Neural progenitor cell (in vitro differentiated cells): ENCODE data around the gene FKBP14. TPM values are rescaled to one million over a fixed set of nuclear protein-coding genes. Genes with fewer than 3 reads are reported as not detected.

Source experiments
- DNase-seq: peaks from one replicate; pipeline ENCODE4 v3.0.0-alpha.2; 2016; ENCODE audit warnings: low spot score
- H2AFZ ChIP-seq: fragments of 200-600 bp; sonication (generic); replicated peaks from 2 replicates; pipeline ENCODE4 v1.6.1; 2016; ENCODE audit warnings: antibody characterized with exemption
- H3F3A ChIP-seq: fragments of 200-600 bp; sonication (generic); 2 replicates; pipeline ENCODE4 v1.6.1; 2016; ENCODE audit warnings: antibody characterized with exemption, low read depth
- H3K27ac ChIP-seq: fragments of 200-600 bp; sonication (generic); 2 replicates; pipeline ENCODE4 v1.5.1; 2016; ENCODE audit warnings: mild to moderate bottlenecking
- H3K27me3 ChIP-seq: fragments of 200-600 bp; sonication (generic); 2 replicates; pipeline ENCODE4 v1.6.1; 2016; ENCODE audit warnings: mild to moderate bottlenecking, moderate library complexity
- H3K36me3 ChIP-seq: fragments of 200-600 bp; sonication (generic); 2 replicates; pipeline ENCODE4 v1.5.1; 2016
- H3K4me1 ChIP-seq: fragments of 200-600 bp; sonication (generic); 2 replicates; pipeline ENCODE4 v1.6.1; 2016; ENCODE audit warnings: mixed run types
- H3K4me2 ChIP-seq: fragments of 200-600 bp; sonication (generic); 2 replicates; pipeline ENCODE4 v1.6.1; 2016
- H3K4me3 ChIP-seq: fragments of 200-600 bp; sonication (generic); 2 replicates; pipeline ENCODE4 v1.5.1; 2016
- H3K79me2 ChIP-seq: fragments of 200-600 bp; sonication (generic); 2 replicates; pipeline ENCODE4 v1.6.1; 2016; ENCODE audit warnings: low read depth
- H3K9ac ChIP-seq: fragments of 200-600 bp; sonication (generic); 2 replicates; pipeline ENCODE4 v1.6.1; 2016
- H3K9me3 ChIP-seq: fragments of 200-600 bp; sonication (generic); 2 replicates; pipeline ENCODE4 v1.5.1; 2016; ENCODE audit warnings: low read depth
- H4K20me1 ChIP-seq: fragments of 200-600 bp; sonication (generic); 2 replicates; pipeline ENCODE4 v1.6.1; 2016; ENCODE audit warnings: low read depth
- H3K27ac Mint-ChIP-seq: 3 replicates; pipeline ENCODE4 v1.8.0; 2021; ENCODE audit warnings: mixed read lengths
- H3K27me3 Mint-ChIP-seq: 2 replicates; pipeline ENCODE4 v1.8.0; 2022; ENCODE audit warnings: low read depth, mild to moderate bottlenecking, inconsistent platforms, moderate library complexity, mixed read lengths; ENCODE audit not compliant: insufficient read depth
- H3K36me3 Mint-ChIP-seq: 3 replicates; pipeline ENCODE4 v1.8.0; 2021; ENCODE audit warnings: mixed read lengths
- H3K4me1 Mint-ChIP-seq: 3 replicates; pipeline ENCODE4 v1.8.0; 2021; ENCODE audit warnings: mixed read lengths
- H3K4me3 Mint-ChIP-seq: 3 replicates; pipeline ENCODE4 v1.8.0; 2021; ENCODE audit warnings: mild to moderate bottlenecking, moderate library complexity, mixed read lengths
- H3K9me3 Mint-ChIP-seq: 3 replicates; pipeline ENCODE4 v1.8.0; 2020; ENCODE audit warnings: mixed read lengths
- EZH2 ChIP-seq: fragments of 200-600 bp; sonication (generic); IDR thresholded peaks from 2 replicates; pipeline ENCODE4 v1.6.1; 2017; ENCODE audit warnings: antibody characterized with exemption, mild to moderate bottlenecking, moderate library complexity
- EZH2phosphoT487 ChIP-seq: fragments of 200-600 bp; sonication (generic); IDR thresholded peaks from 2 replicates; pipeline ENCODE4 v1.6.1; 2017; ENCODE audit warnings: antibody characterized with exemption
- total RNA-seq: library from RNA; depleted of rRNA; stranded (reverse); fragments of >200 nt; gene quantifications from 2 replicates; pipeline ENCODE4 v1.2.3, GENCODE V29; 2015; ENCODE audit warnings: low replicate concordance
- TF ChIP-seq, protein P1 (sequence below): fragments of 200-600 bp; sonication (generic); IDR thresholded peaks from 2 replicates; pipeline ENCODE4 v1.5.1; 2017; ENCODE audit warnings: antibody characterized with exemption, mild to moderate bottlenecking

FKBP14 gene
- total RNA-seq, 1 donor from 2014 or later = 4.5 TPM

DNA sequence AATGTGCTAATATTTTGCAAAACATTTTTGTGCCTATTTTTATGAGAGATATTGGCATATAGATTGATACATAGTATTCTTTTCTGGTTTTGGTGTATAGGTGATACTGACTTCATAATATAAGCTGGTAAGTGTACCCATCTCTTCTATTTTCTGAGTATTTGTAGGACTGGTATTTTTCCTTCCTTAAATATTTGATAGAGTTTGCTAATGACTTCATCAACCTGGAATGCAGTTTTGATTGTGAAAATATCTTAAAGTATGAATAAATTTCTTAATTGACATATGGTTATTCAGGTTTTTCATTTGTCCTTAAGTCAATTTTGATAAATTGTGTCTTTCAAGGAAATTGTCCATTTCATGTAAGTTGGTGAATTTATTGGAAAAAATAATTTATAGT lies 30.9 kb downstream of the FKBP14 start:
- H3K27ac ChIP-seq = no peak overlapping the region
- peaks cover 4% of the 10 kb centered on the region for H3K4me1 Mint-ChIP-seq
- H3K9me3 Mint-ChIP-seq = peaks cover 43% of the 10 kb centered on the region
- H3K4me3 Mint-ChIP-seq = no peak overlapping the region
- H3K79me2 ChIP-seq = no peaks in the 10 kb centered on the region
- no peak overlapping the region for H3K4me3 ChIP-seq
- no peak for DNase-seq
- H4K20me1 ChIP-seq = no peaks in the 10 kb centered on the region
- no peaks in the 10 kb centered on the region for H3K27me3 Mint-ChIP-seq
- no peak overlapping the region for H3K9ac ChIP-seq
- H3K36me3 Mint-ChIP-seq = peaks cover 11% of the 10 kb centered on the region
- H3K36me3 ChIP-seq = no peaks in the 10 kb centered on the region
- peaks cover 10% of the 10 kb centered on the region for H3K9me3 ChIP-seq
- H3K27me3 ChIP-seq = no peaks in the 10 kb centered on the region
- TF ChIP-seq EZH2 (no peak), EZH2phosphoT487 (no peak)
- TF ChIP-seq, protein P1, sequence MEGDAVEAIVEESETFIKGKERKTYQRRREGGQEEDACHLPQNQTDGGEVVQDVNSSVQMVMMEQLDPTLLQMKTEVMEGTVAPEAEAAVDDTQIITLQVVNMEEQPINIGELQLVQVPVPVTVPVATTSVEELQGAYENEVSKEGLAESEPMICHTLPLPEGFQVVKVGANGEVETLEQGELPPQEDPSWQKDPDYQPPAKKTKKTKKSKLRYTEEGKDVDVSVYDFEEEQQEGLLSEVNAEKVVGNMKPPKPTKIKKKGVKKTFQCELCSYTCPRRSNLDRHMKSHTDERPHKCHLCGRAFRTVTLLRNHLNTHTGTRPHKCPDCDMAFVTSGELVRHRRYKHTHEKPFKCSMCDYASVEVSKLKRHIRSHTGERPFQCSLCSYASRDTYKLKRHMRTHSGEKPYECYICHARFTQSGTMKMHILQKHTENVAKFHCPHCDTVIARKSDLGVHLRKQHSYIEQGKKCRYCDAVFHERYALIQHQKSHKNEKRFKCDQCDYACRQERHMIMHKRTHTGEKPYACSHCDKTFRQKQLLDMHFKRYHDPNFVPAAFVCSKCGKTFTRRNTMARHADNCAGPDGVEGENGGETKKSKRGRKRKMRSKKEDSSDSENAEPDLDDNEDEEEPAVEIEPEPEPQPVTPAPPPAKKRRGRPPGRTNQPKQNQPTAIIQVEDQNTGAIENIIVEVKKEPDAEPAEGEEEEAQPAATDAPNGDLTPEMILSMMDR = no peak
- no peaks in the 10 kb centered on the region for H3F3A ChIP-seq
- H3K27ac Mint-ChIP-seq = no peak overlapping the region
- H2AFZ ChIP-seq = no peak overlapping the region
- H3K4me1 ChIP-seq = no peaks in the 10 kb centered on the region
- H3K4me2 ChIP-seq = no peak overlapping the region

DNA sequence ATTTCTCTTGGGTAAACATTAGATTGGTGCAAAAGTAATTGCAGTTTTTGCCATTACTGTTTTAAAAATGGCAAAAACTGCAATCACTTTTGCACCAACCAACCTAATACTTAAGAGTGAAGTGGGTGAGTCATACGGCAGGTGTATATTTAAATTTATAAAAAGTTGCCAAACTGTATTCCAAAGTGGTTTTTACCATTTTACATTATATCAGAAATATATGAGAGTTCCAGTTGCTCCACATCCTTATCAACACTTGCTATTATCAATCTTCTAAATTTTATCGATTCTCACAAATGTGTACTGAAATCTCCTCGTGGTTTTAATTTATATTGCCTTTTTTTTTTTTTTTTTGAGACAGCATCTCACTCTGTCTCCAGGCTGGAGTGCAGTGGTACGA lies 33.4 kb downstream of the FKBP14 start:
- no peaks in the 10 kb centered on the region for H4K20me1 ChIP-seq
- DNase-seq = no peak
- Mint-ChIP-seq H3K27ac (no peak overlapping the region), H3K4me1 (peaks cover 11% of the 10 kb centered on the region), H3K9me3 (peaks cover 35% of the 10 kb centered on the region), H3K27me3 (no peaks in the 10 kb centered on the region), H3K36me3 (peaks cover 11% of the 10 kb centered on the region), H3K4me3 (no peak overlapping the region)
- peaks cover 10% of the 10 kb centered on the region for H3K9me3 ChIP-seq
- no peak overlapping the region for H3K9ac ChIP-seq
- no peaks in the 10 kb centered on the region for H3K27me3 ChIP-seq
- peaks cover 5% of the 10 kb centered on the region for H3F3A ChIP-seq
- H3K79me2 ChIP-seq = peaks cover 17% of the 10 kb centered on the region
- no peak overlapping the region for H3K4me3 ChIP-seq
- H3K36me3 ChIP-seq = no peaks in the 10 kb centered on the region
- H3K27ac ChIP-seq = no peak overlapping the region
- peaks cover 6% of the 10 kb centered on the region for H3K4me1 ChIP-seq
- no peak overlapping the region for H3K4me2 ChIP-seq
- H2AFZ ChIP-seq = no peak overlapping the region
- TF ChIP-seq EZH2 = no peak

DNA sequence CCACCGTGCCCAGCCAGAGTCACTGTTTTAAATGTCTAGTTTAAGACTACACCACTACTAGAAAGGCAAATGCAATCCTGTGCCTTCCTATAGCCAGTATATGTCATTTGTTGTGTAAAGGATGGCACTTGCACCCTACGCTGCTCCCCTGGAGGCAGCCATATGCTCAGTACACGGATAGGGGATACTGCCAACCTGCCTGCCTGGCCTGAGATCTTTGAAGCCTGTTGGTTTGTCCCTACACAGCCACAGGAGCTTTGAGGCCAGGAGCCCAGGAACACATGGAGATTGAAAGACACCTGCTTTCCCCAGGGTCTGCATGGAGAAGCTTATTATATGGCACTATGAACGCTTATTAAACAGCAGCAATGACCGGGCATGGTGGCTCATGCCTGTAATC lies 34.6 kb downstream of the FKBP14 start:
- peaks cover 5% of the 10 kb centered on the region for H3F3A ChIP-seq
- Mint-ChIP-seq H3K4me1 (peaks cover 22% of the 10 kb centered on the region), H3K9me3 (peaks cover 30% of the 10 kb centered on the region), H3K4me3 (no peak overlapping the region), H3K36me3 (peaks cover 13% of the 10 kb centered on the region), H3K27me3 (peaks cover 2% of the 10 kb centered on the region), H3K27ac (no peak overlapping the region)
- H2AFZ ChIP-seq = no peak overlapping the region
- H3K4me3 ChIP-seq = no peak overlapping the region
- H3K79me2 ChIP-seq = peaks cover 29% of the 10 kb centered on the region
- no peaks in the 10 kb centered on the region for H3K27me3 ChIP-seq
- TF ChIP-seq EZH2phosphoT487 = no peak
- TF ChIP-seq, protein P1 = no peak
- no peak overlapping the region for H3K27ac ChIP-seq
- no peak overlapping the region for H3K4me2 ChIP-seq
- DNase-seq = no peak
- H4K20me1 ChIP-seq = no peaks in the 10 kb centered on the region
- H3K4me1 ChIP-seq = peaks cover 12% of the 10 kb centered on the region
- no peak overlapping the region for H3K9ac ChIP-seq
- peaks cover 10% of the 10 kb centered on the region for H3K9me3 ChIP-seq
- H3K36me3 ChIP-seq = no peaks in the 10 kb centered on the region

DNA sequence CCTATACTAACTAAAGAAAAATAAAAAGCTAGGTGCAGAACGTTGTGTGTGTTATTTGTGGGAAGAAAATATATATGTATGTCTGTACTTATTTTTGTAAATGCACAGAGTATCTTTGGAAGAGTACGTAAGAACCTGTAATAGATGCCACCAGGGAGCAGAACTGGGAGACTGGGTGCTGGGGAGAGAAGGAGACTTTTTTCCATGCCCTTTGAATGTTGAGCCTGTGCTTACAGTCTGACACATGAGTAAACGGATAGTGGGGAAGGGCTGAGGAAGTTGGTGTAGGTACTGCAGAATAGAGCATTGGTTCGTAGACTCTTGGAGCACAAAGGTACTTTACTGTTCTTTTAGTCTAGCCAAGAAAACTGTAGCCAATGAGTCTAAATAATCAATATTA lies 35.6 kb downstream of the FKBP14 start:
- Histone ChIP-seq H4K20me1 (no peaks in the 10 kb centered on the region), H3K9me3 (peaks cover 10% of the 10 kb centered on the region), H3K4me2 (no peak overlapping the region), H3K36me3 (no peaks in the 10 kb centered on the region), H3K4me1 (peaks cover 12% of the 10 kb centered on the region), H3K27me3 (no peaks in the 10 kb centered on the region), H3K27ac (no peak overlapping the region), H3K79me2 (peaks cover 39% of the 10 kb centered on the region), H3F3A (peaks cover 5% of the 10 kb centered on the region), H2AFZ (no peak overlapping the region), H3K4me3 (no peak overlapping the region), H3K9ac (no peak overlapping the region)
- H3K27me3 Mint-ChIP-seq = peaks cover 4% of the 10 kb centered on the region
- H3K4me3 Mint-ChIP-seq = peak overlapping the region; percentile 90
- no peak overlapping the region for H3K27ac Mint-ChIP-seq
- peaks cover 25% of the 10 kb centered on the region for H3K9me3 Mint-ChIP-seq
- no peak for DNase-seq
- TF ChIP-seq EZH2 (no peak), EZH2phosphoT487 (no peak)
- TF ChIP-seq, protein P1 = no peak
- peaks cover 12% of the 10 kb centered on the region for H3K36me3 Mint-ChIP-seq
- H3K4me1 Mint-ChIP-seq = peaks cover 23% of the 10 kb centered on the region
